ENCODE results near the gene ACSL6.
"Not testable (repeated sequence)": the region's sequence is repeated elsewhere in the genome, so short reads cannot be mapped to it uniquely, and the experiment has no call there.

ACSL6 gene

DNA sequence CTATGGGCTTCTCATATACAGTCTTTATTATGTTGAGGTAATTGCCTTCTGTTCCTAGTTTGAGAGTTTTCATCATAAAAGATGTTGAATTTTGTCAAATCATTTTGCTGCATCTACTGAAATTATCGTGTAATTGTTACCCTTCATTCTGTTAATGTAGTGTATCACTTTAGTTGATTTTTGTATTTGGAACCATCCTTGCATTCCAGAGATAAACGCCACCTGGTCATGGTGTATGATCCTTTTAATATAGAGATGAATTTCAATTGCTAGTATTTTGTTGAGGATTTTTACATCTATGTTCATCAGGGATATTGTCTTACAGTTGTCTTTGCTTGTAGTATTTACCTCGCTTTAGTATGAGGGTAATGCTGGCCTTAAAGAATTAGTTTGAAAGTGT lies 85.3 kb downstream of the ACSL6 start:
- FAIRE-seq = no peak

DNA sequence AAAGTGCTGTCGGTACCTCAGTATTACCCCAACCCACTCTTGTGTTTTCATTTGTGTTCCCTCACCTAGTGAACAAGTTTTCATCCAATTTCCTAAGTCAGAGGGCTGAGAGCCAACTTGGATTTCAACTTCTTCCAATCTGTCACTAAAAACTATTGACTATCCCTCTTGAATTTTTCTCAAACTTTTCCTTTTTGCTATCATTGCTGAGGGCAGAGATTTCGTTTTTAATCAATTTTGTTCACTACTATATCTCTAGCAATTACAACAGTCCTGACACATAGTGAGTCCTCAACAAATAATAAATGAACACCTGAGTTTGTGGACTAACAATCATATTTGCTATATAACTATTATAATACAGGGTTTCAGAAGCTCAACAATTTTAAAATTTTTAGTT lies 95.0 kb downstream of the ACSL6 start:
- FAIRE-seq = no peak

DNA sequence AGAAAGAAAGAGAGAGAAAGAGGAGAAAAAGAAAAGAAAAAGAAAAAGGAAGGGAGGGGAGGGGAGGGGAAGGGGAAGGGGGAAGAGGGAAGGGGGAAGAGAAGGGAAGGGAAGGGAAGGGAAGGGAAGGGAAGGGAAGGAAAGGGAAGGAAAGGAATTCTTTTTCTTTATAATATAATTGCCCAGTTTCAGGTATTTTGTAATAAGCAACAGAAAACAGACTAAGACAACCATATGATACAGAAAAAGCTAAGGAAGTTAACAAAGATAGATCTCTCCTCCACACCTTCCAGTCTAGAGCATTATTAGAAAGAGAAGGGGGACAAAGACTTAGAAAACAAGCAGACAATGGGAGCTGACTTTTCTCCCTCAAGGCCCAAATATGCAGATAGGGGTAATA lies 97.0 kb downstream of the ACSL6 start:
- FAIRE-seq = no peak

DNA sequence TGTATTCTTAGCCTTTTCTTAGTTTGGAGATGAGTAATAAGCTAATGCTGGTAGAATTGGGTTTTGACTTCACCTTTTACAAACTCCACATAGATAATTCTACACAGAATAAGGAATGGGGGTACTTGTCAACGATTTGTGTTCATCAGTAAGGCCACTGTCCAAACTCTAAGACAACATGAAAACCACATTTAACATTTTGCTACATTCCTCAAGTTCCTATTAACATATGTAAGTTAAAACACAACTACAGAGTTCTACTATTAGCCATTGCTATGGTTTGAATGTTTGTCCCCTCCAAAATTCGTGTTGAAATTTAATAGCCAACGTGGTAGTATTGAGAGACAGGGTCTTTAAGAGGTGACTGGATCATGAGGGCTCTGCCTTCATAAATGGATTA lies 97.9 kb downstream of the ACSL6 start:
- no peak for FAIRE-seq

DNA sequence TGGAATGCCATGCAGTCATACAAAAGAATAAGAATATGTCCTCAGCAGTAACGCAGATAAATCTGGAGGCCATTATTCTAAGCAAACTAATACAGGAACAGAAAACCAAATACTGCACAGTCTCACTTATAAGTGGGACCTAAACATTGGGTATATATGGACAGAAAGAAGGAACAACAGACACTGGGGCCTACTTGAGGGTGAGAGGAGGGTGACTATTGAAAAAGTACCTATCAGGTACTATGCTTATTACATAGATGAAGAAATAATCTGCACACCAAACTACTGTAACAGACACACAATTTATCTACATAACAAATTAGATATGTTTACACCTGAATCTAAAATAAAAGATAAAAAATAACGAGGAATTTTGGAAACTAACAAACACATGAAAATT lies 104.8 kb downstream of the ACSL6 start:
- no peak for FAIRE-seq

DNA sequence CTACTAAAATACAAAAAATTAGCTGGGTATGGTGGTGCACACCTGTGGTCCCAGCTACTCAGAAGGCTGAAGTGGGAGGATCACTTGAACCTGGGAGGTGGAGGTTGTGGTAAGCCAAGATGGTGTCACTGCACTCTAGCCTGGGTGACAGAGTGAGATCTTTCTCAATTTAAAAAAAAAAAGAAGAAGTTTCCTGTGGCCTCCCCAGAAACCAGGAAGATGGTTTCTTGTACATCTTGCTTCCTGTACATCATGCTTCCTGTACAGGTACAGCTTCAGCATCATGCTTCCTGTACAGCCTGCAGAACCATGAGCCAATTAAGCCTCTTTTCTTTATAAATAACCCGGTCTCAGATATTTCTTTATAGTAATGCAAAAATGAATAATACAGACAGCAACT lies 109.2 kb downstream of the ACSL6 start:
- FAIRE-seq = not testable (repeated sequence)

Measured in G401.6 (cell line).